HFF-Myc (cell line): ENCODE measurements around the gene EMC10.

Source experiments
- DNase-seq: peaks from one replicate; pipeline ENCODE4 v3.0.0-alpha.2; 2011; ENCODE audit warnings: low read depth; ENCODE audit errors: extremely low read depth
- H3K4me3 ChIP-seq: replicated peaks from 2 replicates; pipeline ENCODE4 v1.5.1; 2011; ENCODE audit warnings: low read depth, mild to moderate bottlenecking, control low read depth, low read length
- TF ChIP-seq, protein P1 (sequence below): IDR thresholded peaks from 2 replicates; pipeline ENCODE4 v1.5.1; 2012; ENCODE audit warnings: mild to moderate bottlenecking, low read depth, low read length, control low read depth; ENCODE audit errors: missing control alignments

The EMC10 gene

DNA sequence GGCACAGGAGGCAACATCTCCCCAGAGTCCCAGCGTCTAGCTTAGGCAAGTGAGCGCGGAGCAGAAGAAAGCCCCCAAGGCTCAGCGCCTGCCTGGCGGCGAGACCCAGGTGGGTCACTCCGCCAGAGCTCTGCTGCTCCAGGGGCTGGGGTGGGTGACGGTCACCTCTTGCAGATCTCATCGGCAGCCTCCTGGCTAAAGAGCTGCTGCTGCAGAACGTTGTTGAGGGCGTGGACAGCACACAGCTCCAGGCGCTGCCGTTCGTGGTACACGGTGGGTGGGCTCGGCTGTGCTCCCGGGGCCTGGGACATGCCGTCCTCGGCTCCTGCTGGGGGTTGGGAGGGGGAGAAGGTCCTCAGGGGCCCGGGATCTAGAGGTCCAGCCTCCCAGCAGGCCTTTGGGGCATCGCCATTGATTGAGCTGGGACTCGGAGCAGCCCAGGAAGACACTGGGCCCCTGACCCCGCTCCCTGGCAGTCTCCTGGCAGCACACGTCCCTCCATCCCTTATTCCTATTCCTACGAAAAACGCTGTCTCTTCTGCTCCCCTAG is 33.9 kb downstream of the EMC10 start:
- H3K4me3 ChIP-seq: peak overlapping the region; percentile 68
- no peak for DNase-seq
- TF ChIP-seq, protein P1, sequence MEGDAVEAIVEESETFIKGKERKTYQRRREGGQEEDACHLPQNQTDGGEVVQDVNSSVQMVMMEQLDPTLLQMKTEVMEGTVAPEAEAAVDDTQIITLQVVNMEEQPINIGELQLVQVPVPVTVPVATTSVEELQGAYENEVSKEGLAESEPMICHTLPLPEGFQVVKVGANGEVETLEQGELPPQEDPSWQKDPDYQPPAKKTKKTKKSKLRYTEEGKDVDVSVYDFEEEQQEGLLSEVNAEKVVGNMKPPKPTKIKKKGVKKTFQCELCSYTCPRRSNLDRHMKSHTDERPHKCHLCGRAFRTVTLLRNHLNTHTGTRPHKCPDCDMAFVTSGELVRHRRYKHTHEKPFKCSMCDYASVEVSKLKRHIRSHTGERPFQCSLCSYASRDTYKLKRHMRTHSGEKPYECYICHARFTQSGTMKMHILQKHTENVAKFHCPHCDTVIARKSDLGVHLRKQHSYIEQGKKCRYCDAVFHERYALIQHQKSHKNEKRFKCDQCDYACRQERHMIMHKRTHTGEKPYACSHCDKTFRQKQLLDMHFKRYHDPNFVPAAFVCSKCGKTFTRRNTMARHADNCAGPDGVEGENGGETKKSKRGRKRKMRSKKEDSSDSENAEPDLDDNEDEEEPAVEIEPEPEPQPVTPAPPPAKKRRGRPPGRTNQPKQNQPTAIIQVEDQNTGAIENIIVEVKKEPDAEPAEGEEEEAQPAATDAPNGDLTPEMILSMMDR: no peak

DNA sequence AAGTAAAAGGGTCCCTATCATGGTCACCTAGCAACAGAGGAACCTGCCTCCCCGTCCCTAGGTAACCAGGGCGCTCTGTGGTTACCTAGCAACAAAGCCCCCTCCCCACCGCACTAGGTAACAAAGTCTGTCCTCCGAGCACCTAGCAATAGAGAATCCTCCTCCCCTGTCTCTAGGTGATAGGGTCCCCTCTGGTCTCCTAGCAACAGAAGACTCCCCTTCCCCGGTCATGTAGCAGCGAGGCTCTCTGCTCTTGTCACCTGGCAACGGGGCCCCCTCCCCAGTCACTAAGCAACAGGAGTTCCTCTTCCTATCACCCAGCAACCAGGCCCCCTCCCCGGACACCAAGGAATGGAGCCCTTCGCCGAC is 34.4 kb downstream of the EMC10 start:
- DNase-seq: no peak
- H3K4me3 ChIP-seq: peak overlapping the region; percentile 68
- TF ChIP-seq, protein P1: no peak

DNA sequence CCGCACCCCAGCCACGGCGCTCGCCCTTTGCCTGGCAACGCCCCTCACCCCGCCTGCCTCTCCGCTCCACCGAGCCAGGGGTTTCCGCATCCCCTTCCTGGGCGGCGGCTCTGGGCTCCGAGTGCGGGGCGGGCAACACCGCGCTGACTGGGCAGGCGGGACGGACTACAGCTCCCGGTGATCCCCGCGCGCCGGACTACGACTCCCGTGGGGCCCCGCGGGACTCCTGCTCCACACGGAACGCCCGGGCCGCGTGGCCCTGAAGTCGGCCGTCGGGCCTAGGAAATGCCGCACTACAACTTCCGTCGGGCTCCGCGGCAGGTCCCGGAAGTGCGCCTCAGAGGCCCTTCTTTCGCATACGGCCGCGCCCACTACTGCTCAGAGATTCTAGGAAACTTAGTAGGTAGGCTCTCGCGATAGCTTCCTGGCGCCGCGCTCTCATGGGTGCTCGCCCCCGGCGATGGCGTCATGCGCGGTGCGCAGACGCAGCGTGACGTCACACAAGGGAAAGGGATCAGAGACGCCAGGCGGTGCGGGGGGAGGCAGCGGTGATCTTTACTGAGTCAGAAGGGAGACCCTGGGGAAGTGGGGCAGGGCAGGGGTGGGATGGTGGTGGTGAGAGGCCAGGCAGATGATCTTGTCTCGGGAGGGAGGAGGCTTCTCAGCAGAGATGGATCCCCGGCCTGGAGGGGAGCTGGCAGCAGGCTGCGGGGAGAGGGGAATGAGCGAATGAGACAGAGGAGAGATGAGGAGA is 34.9 kb downstream of the EMC10 start, which contains the start of gene JOSD2:
Gene JOSD2, minus strand, starts transcription at position 123 of the 754 bp plus-strand sequence. CDS start 760 bp downstream, outside the sequence.
- H3K4me3 ChIP-seq: peak within 1 kb of the TSS; percentile 68
- peak; percentile 96 for DNase-seq
- TF ChIP-seq, protein P1: no peak

DNA sequence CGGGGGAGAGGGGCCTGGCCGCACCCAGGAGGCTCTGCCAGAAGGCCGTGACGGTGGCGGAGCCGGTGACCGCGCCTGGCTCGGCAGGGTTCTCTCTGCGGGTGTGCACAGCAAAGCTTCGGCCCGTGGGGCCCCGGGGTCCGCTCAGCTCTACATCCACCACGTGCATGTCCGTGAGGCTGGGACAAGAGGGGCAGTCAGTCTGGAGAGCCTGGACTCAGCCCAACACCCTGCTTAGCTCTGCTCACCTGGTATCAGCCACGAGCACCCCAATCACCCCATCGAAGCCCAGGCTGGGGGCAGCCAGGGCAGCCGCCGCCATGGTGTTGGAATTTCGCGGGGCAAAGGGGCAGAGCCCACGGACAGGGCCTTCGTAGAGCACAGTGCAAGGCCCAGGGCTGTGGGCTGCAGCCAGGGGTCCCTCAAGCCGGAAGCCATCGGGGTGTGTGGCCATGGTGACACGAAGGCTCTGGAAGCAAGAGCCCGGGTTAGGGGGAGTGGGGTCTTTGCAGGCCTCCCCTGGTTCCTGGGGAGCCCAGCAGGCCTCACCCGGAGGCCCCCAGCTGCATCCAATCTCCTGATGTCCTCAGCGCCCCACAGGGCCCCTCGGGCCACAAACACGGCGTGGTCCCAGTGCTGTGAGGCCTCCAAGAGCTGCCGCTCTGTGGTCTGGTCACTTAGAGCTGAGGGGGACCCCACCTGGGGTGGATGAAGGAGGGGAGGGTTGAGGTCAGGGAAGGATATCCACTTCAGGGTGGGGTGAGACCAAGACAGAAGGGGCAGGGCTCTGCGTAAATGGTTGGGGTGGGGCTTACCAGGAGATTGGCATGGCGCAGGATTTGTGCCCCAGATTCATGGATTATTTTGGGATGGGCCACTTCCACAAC is 36.0 kb downstream of the EMC10 start:
- DNase-seq: no peak
- TF ChIP-seq, protein P1: no peak
- peak overlapping the region; percentile 68 for H3K4me3 ChIP-seq

DNA sequence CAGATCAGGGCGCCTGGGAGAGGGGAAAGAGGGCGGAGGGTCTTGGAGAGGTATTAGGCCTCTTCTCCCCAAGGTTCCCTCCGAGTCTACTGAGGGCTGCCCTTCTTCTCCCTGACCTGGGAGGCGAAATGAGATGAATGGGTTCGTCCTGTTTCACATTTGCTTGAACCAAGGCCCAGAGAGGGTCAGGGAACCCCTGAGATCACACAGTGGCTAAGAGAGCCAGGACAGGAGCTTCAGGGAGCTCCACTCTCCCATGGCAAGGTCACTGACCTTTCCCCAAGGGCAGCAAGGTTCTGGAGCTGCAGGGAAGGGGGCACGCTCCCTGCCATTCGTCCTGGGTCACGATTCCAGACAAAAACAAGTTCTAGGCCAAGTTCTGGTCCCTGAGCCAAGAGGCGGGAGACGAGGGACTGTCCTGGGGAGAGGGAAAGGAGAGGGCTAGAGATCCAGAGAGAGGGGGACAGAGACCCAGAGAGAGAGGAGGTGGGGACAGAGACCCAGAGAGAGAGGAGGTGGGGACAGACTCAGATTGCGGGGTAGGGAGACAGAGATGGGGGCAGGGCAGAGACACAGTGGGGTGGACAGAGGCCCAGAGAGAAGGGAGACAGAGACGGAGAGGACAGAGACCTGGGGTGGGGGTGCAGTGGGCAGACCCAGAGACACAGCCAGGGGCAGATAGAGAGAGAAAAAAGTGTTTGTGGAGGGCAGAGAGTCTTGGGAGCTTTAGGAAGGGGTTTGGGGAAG is 36.9 kb downstream of the EMC10 start:
- TF ChIP-seq, protein P1: no peak
- H3K4me3 ChIP-seq: no peak overlapping the region
- no peak for DNase-seq

DNA sequence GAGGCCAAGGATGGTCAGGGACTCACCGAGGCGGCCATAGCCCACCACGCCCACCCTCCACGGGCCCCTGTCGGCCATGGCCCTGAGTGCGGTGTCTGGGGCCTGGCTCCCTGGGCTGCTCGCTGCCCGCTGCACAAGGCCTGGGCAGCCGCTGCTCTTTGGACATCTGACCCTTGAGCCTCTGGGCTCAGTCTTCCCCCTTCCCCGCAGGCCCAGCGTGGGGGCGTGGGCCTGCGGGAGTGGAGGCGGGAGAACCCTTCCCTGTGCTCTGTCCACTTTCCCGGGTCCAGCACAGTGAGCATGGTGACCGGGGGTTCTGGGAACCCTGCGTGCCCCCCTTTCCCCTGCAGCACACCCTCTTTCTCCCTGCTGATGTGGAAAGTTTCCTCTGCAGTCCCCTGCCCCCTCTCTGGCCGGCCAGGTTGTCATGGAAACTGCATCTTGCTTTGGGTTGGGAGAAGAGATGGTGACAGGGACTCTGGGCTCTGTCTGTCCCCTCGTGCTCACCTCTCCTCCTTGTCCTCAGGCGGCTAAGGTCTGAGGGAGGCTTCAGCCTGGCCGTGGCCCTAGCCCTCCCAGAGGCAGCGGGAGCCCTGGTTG is 37.5 kb downstream of the EMC10 start, which contains the start of gene ASPDH:
Gene ASPDH, minus strand, starts transcription at position 168 of the 600 bp plus-strand sequence. Its CDS starts 90 bp downstream, at position 78.
- no peak within 1 kb of the TSS for H3K4me3 ChIP-seq
- DNase-seq: no peak
- TF ChIP-seq, protein P1: no peak
